A549 treated with Hydrocortisone at 1 μM for 4 hours (cell line): Measurements from ENCODE around the gene C1S. TPM values are rescaled to one million over a fixed set of nuclear protein-coding genes. Genes with fewer than 3 reads are reported as not detected.

Source experiments
- total RNA-seq: library from RNA; stranded (reverse); fragments of 200-300 nt; extraction: Qiagen RNA extraction; gene quantifications from 5 replicates; pipeline ENCODE4 v1.2.3, GENCODE V29; 2022

C1S gene
- total RNA-seq = 40.4 to 68.0 TPM (median 43.8 TPM) in 5 replicates

DNA sequence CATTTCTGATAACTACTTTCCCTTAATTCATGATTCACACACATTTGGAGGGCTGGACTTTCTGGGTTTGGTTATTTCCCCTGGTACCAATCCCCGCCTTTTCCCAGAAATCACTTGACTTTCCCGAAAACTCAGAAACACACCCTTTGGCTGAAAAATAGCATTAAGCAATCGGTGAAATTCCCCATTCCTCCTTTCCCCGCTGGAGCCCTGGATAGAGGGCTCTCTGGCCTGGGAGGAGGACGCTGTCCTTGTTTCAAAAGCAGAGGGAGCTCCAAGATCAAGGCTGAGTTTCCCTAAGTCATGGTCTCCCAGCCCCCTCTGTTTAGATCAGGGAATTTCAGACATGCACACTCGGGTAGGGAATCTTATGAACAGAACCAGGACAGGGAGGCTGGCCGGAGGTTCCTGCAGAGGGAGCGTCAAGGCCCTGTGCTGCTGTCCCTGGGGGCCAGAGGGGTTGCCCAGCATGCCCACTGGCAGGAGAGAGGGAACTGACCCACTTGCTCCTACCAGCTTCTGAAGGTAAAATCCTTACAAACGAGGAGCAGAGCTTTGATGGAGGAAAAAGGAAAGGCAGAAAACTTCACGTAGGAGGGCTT is at the start of gene C1S:
TSS of gene C1S (plus strand) at position 366 of the 602 bp plus-strand sequence. CDS start 1,195 bp downstream, outside the sequence.

DNA sequence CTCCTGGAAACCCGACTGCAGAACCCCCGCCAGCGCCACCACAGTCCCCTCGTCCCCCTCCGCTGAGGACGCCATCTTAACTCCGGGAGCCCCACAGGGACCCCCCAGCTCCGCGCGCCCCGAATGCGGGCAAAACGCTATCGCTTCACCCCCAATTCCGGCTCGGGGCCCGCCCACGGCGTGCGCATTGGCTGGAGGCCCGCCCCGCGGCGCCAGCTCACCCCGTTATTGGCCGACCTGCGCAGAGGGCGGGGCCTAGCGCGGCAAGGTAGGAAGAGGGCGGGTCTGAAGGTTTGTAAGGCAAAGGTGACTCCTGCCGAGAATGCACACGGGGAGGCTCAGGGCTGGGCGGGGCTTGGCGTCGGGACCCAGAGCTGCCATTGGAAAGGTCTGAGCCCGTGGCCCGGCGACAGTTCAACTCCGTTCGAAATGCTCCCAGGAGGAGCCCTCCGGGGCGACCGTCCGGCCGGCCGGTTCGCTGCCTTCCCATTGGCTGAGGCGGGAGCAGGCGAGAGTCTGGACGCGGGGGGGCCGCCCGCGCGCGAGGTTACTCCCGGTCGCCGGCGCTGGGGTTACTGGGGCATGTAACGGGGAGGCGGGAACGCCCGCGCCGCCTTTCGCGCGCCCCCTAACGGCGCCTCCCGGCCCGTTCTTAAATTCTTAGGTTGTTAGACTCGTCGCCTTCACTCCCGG is 42.0 kb upstream of the C1S start, which contains the start of gene LPCAT3:
TSS of gene LPCAT3 (minus strand) at position 127 of the 693 bp plus-strand sequence. CDS start at position 75, 52 bp downstream.

DNA sequence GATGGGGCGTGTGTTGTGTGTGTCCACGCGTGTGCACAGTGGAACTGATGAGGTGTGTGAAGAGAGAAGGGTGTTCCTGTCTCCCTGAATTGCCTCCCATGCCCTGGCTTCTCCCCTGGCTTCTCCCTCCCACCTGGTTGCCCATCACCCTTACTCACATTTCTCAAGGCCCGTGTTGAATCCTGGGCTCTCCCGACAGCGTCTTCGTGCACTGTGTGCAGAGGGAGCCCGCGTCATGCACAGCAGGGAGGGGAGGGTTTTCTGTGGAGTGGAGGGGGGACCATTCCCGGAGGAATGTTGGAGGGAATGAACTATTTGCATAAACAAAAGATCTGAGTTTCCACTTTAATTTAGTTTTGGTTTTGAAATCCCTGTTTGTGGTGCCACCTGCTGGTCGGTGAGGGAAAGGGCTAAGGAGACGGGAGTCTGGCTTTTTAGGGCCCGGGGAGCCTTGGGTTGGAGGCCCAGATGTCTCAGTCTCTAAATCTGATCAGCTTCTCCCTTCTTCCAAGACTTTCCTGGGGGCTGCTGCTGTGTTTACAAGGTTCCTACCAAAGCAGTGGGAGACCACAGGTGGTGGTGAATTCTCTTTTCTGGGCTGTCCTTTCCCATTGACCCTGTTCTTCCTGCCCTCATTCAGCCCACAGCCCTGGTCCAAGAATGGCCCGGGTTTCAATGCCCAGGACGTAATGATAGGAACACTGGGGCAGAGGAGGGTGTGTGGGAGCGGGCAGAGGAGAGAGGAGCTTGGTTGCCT is 31.9 kb downstream of the C1S start, which contains the start of gene C1R:
TSS of gene C1R (minus strand) at position 217 of the 757 bp plus-strand sequence. CDS start at position 160, 57 bp downstream.

DNA sequence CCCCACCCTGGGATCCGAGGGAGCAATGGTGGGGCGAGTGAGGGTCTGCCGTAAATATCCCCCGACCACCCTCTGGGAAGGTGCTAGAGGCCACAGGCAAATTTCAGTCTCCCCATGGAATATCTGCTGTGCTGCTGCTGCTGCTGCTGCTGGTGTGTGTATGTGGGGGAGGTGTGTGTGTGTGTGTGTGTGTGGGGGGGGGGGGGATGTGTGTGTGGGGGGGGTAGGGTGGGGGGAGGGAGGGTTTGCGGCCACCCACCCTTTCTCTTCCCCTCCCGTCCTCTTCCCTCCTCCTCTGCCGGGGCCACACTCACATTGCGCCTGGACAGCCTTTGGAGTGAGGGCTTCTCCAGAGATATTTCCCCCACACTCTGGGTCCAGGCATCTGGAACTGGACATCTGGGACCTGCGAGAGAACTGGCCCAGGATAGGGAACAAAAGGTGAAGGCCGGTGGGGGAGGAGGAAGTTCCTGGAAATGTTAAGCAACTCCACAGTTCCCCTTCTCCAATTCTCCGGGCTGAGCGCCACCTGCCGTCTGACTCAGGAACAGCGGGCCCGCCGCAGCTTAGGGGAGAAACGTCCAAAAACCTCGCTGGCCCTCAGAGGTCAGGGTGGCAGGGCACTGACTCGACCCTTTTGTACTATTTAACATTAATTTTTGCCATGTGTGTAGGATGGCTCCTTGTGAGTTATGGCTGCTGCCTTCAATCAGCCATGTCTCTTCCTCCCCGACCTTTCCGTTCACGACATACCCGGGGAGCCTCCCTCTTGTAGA is 48.5 kb downstream of the C1S start, which contains the start of gene C1RL:
TSS of gene C1RL (minus strand) at position 419 of the 776 bp plus-strand sequence. CDS start at position 385, 34 bp downstream.

Other genes with a start within 250 kb of the C1S start
- 0.28 to 0.51 TPM (median 0.38 TPM) in 5 replicates for gene GPR162, start 238.9 kb upstream of the C1S start, total RNA-seq
- gene P3H3, start 232.3 kb upstream of the C1S start, total RNA-seq = 23.9 to 29.0 TPM (median 26.3 TPM) in 5 replicates
- 1.0 to 2.0 TPM (median 1.6 TPM) in 5 replicates for gene GNB3, start 219.8 kb upstream of the C1S start, total RNA-seq
- 73.1 to 82.3 TPM (median 77.5 TPM) in 5 replicates for gene CDCA3, start 209.4 kb upstream of the C1S start, total RNA-seq
- gene USP5, start 208.6 kb upstream of the C1S start, total RNA-seq = 71.7 to 88.7 TPM (median 74.7 TPM) in 5 replicates
- 1,586 to 1,659 TPM (median 1,629 TPM) in 5 replicates for gene TPI1, start 193.2 kb upstream of the C1S start, total RNA-seq
- 27.8 to 35.3 TPM (median 31.2 TPM) in 5 replicates for gene SPSB2, start 187.4 kb upstream of the C1S start, total RNA-seq
- gene LRRC23, start 155.9 kb upstream of the C1S start, total RNA-seq = 15.4 to 18.3 TPM (median 17.3 TPM) in 5 replicates
- 32.5 to 40.3 TPM (median 34.5 TPM) in 5 replicates for gene ENO2, start 146.1 kb upstream of the C1S start, total RNA-seq
- gene ATN1, start 132.8 kb upstream of the C1S start, total RNA-seq = 60.2 to 72.4 TPM (median 67.4 TPM) in 5 replicates
- gene RNU7-1, start 116.9 kb upstream of the C1S start, total RNA-seq = not detected in 5 replicates
- gene C12orf57, start 116.7 kb upstream of the C1S start, total RNA-seq = 256 to 322 TPM (median 309 TPM) in 5 replicates
- gene PTPN6, start 109.4 kb upstream of the C1S start, total RNA-seq = 9.5 to 13.3 TPM (median 11.7 TPM) in 5 replicates
- gene PHB2, start 90.1 kb upstream of the C1S start, total RNA-seq = 320 to 342 TPM (median 331 TPM) in 5 replicates
- 60.1 to 66.2 TPM (median 62.6 TPM) in 5 replicates for gene EMG1, start 89.8 kb upstream of the C1S start, total RNA-seq
- 27.2 to 31.6 TPM (median 29.5 TPM) in 5 replicates for gene LPCAT3, start 42.2 kb upstream of the C1S start, total RNA-seq
- 27.6 to 49.7 TPM (median 32.4 TPM) in 5 replicates for gene C1R, start 31.7 kb downstream of the C1S start, total RNA-seq
- 12.4 to 14.9 TPM (median 14.6 TPM) in 5 replicates for gene C1RL, start 48.5 kb downstream of the C1S start, total RNA-seq
- not detected in 5 replicates for gene RBP5, start 68.2 kb downstream of the C1S start, total RNA-seq
- gene CLSTN3, start 69.7 kb downstream of the C1S start, total RNA-seq = 14.6 to 16.7 TPM (median 15.2 TPM) in 5 replicates
- gene PEX5, start 129.0 kb downstream of the C1S start, total RNA-seq = 22.6 to 33.3 TPM (median 28.8 TPM) in 5 replicates
- gene ACSM4, start 243.4 kb downstream of the C1S start, total RNA-seq = not detected in 5 replicates